ENCODE measurements around the gene SMYD5.

SMYD5 gene

GRCh38 chr2:73235315-73236028, 21.4 kb downstream of the SMYD5 start:
- DNase-seq (ENCODE audit: low read depth, low spot score): no peak
- peak overlapping the region; percentile 78 for H3K27ac ChIP-seq

DNA sequence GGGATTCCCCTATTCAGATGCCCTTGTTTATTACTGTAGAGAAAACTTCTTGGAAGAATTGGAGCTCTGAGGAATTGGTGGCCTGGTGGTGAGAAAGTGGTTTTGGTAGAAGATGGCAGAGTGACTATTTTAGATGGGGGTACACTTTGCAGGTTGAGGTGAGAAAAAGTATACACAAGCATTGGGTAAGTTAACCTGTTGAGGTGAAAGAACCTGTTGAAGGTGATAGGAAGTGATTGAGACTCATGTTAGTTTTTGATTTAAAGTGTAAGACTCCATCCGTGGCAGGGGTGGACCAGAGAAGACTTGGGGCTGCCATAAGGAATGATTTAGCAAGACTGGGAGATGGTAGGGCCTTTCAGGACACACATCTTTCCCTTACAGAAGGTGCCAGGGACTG, 23.1 kb downstream of the SMYD5 start:
- H3K27ac ChIP-seq: no peak overlapping the region
- no peak for DNase-seq (ENCODE audit: low read depth, low spot score)

- H3K27ac ChIP-seq: no peak overlapping the region
- no peak for DNase-seq (ENCODE audit: low read depth, low spot score)
These were observed 24.1 kb downstream of the SMYD5 start for GRCh38 chr2:73238149-73238548.

DNA sequence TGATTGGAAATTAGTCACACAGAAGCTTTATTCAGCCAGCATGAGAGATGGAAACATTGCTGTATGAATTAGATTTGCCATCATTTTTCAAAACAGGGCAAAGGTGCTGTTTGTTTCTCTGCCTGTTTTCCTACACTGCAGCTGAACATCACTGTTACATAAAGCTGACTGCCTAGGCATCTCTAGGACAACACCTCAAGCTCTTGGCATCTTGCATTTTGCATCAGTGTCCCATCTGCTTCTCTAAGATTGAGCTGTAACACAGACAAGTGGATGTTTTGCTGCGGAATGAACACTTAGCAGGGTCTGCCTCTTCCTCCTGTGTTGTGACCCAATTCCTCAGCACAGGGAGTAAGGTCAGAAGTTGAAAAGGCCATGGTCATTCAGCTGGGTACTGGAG, 24.9 kb downstream of the SMYD5 start:
- DNase-seq (ENCODE audit: low read depth, low spot score): no peak
- H3K27ac ChIP-seq: no peak overlapping the region

DNA sequence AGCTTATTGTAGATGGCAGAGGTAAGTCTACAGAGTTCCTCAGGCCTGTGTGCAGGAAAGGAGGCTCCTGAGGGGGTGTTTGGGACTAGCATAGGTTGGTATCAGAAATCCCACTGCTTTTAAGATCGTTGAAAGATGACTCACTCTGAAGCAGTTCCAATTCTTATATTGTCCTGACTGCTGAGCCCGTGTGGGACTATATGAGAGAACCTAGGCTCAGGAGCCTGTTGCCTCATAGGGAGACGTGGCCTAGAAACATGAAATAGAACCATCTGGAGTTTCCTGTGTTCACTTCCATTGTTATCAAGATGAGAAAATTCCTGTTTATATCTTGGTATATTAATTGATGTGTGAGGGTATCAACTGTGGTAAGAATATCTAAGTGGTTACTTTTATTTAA, 25.7 kb downstream of the SMYD5 start:
- DNase-seq (ENCODE audit: low read depth, low spot score): no peak
- H3K27ac ChIP-seq: no peak overlapping the region

- peak; percentile 72 for DNase-seq (ENCODE audit: low read depth, low spot score)
These were observed 30.0 kb downstream of the SMYD5 start for GRCh38 chr2:73243884-73244570.

GRCh38 chr2:73244580-73244979, 30.5 kb downstream of the SMYD5 start:
- no peak for DNase-seq (ENCODE audit: low read depth, low spot score)
- no peak overlapping the region for H3K27ac ChIP-seq

More at GRCh38 chr2:73243884-73244570, 30.0 kb downstream of the SMYD5 start:
- peak overlapping the region; percentile 42 for H3K27ac ChIP-seq

DNA sequence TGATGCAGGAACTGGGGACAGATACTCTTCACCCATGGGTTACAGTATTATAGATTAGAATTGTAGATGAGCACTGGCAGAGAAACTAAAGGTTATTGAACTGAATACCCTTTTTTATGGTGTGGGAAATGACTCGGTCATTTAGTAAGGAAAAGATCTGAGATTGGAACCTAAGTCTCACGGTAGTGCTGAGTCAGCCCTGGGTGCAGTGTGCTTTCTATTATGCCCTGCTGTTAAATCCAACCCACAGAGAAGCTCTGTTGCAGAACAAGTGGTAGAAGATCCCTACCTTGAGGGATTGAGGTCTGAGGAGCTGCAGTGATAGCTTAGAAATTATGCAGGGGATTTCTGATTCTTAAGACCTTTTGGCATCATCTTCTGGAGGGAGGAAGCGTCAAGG, 32.8 kb downstream of the SMYD5 start:
- no peak overlapping the region for H3K27ac ChIP-seq
- DNase-seq (ENCODE audit: low read depth, low spot score): no peak

DNA sequence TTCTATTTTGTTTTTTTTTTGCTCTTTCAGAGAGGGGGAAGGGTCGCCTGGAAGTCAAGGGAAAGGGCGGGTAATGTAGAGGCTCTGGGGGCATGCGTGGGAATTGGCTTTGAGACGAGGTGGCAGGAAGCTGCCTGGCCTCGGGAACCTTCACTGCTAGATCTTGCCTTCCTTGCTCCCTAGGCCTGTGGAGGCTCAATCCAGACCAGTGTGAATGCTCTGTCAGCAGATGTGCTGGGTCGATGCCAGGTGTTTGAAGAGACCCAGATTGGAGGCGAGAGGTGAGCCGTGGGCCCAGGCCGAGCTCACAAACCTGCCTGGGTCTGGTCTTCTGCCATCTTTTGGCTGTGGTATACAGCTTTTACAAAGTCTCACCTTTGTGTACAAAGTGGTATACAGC, 35.6 kb downstream of the SMYD5 start:
- no peak overlapping the region for H3K27ac ChIP-seq
- no peak for DNase-seq (ENCODE audit: low read depth, low spot score)

- no peak overlapping the region for H3K27ac ChIP-seq
- DNase-seq (ENCODE audit: low read depth, low spot score): no peak
These were observed 37.1 kb downstream of the SMYD5 start for GRCh38 chr2:73250872-73251846.

- no peak for DNase-seq (ENCODE audit: low read depth, low spot score)
- no peak overlapping the region for H3K27ac ChIP-seq
These were observed 38.4 kb downstream of the SMYD5 start for GRCh38 chr2:73252238-73253027.

GRCh38 chr2:73253400-73253799, 39.4 kb downstream of the SMYD5 start:
- DNase-seq (ENCODE audit: low read depth, low spot score): no peak
- H3K27ac ChIP-seq: peak overlapping the region; percentile 60

- H3K27ac ChIP-seq: peak overlapping the region; percentile 60
- no peak for DNase-seq (ENCODE audit: low read depth, low spot score)
These were observed 39.9 kb downstream of the SMYD5 start for GRCh38 chr2:73253901-73254300.

- H3K27ac ChIP-seq: peak overlapping the region; percentile 60
- DNase-seq (ENCODE audit: low read depth, low spot score): no peak
These were observed 40.4 kb downstream of the SMYD5 start for GRCh38 chr2:73254343-73255006.

DNA sequence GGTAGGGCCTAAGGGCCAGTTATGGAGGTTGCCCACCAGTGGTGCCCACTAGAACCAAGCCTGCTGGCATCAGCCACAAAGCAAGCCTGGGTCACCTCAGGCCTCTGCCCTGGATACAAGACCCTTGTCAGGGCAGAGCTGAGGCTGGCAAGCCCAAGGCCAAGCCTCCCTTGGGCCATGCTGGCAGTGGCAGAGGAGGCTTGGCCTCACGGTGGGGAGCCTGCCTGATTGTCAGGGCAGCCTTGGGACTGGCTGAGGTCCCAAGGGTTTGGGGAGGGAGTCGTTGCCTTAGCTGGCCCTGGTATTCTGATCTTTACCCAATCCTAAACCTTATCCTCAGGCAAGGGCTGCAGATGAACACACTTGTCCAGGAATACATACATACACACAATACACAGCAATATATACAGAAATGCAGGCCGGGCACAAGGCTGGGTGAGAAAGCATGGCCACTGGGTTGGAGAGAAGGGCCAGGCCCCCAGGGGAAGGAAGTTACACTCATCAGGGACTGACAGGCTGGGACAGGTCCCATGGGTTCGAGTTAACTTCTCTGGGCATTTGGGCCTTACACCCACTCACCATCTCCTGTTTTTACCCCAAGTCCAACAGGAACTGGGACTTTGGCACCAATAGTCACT, 41.1 kb downstream of the SMYD5 start:
- no peak for DNase-seq (ENCODE audit: low read depth, low spot score)
- H3K27ac ChIP-seq: peak overlapping the region; percentile 60

- peak overlapping the region; percentile 60 for H3K27ac ChIP-seq
- no peak for DNase-seq (ENCODE audit: low read depth, low spot score)
These were observed 42.0 kb downstream of the SMYD5 start for GRCh38 chr2:73255907-73256617.

GRCh38 chr2:73256618-73256922, 42.5 kb downstream of the SMYD5 start:
- H3K27ac ChIP-seq: no peak overlapping the region
- DNase-seq (ENCODE audit: low read depth, low spot score): no peak

- no peak for DNase-seq (ENCODE audit: low read depth, low spot score)
- H3K27ac ChIP-seq: no peak overlapping the region
These were observed 43.0 kb downstream of the SMYD5 start for GRCh38 chr2:73257021-73257420.

Measured in epithelial cell of prostate (primary cell).